H9 (cell line): ENCODE results near the gene ENO1. TPM values are rescaled to one million over a fixed set of nuclear protein-coding genes. Genes with fewer than 3 reads are reported as not detected.

Source experiments
- DNase-seq: peaks from one replicate; pipeline ENCODE4 v3.0.0-alpha.2; 2017
- H2AFZ ChIP-seq: one replicate; pipeline ENCODE4 v1.6.1; 2013; ENCODE audit warnings: mild to moderate bottlenecking, low read length, control low read depth, moderate library complexity
- H2AK5ac ChIP-seq: 2 replicates; pipeline ENCODE4 v1.6.1; 2013; ENCODE audit warnings: low read length, control low read depth, mixed read lengths; ENCODE audit not compliant: insufficient read length
- H2BK120ac ChIP-seq: one replicate; pipeline ENCODE4 v1.6.1; 2013; ENCODE audit warnings: low read depth, mild to moderate bottlenecking, low read length, control low read depth, inconsistent platforms; ENCODE audit not compliant: poor library complexity, severe bottlenecking
- H2BK12ac ChIP-seq: 2 replicates; pipeline ENCODE4 v1.6.1; 2013; ENCODE audit warnings: low read length, control low read depth, mixed read lengths, low read depth; ENCODE audit not compliant: insufficient read length
- H2BK15ac ChIP-seq: 2 replicates; pipeline ENCODE4 v1.6.1; 2013; ENCODE audit warnings: low read depth, low read length, control low read depth
- H2BK20ac ChIP-seq: one replicate; pipeline ENCODE4 v1.6.1; 2013; ENCODE audit warnings: low read depth, mild to moderate bottlenecking, low read length, control low read depth, inconsistent platforms; ENCODE audit not compliant: poor library complexity, severe bottlenecking
- H2BK5ac ChIP-seq: 2 replicates; pipeline ENCODE4 v1.6.1; 2013; ENCODE audit warnings: low read length, control low read depth, mixed read lengths; ENCODE audit not compliant: insufficient read length
- H3K14ac ChIP-seq: 2 replicates; pipeline ENCODE4 v1.6.1; 2013; ENCODE audit warnings: low read length, control low read depth; ENCODE audit not compliant: insufficient read depth
- H3K18ac ChIP-seq: 2 replicates; pipeline ENCODE4 v1.6.1; 2013; ENCODE audit warnings: low read depth, mild to moderate bottlenecking, mixed read lengths, low read length, control low read depth; ENCODE audit not compliant: insufficient read length
- H3K23ac ChIP-seq: 2 replicates; pipeline ENCODE4 v1.6.1; 2013; ENCODE audit warnings: low read length, control low read depth, mixed read lengths, low read depth; ENCODE audit not compliant: insufficient read length
- H3K23me2 ChIP-seq: 2 replicates; pipeline ENCODE4 v1.6.1; 2013; ENCODE audit warnings: low read depth, mild to moderate bottlenecking, mixed read lengths, low read length, control low read depth; ENCODE audit not compliant: insufficient read length, poor library complexity, severe bottlenecking
- H3K27ac ChIP-seq: 2 replicates; pipeline ENCODE4 v1.5.1; 2013; ENCODE audit warnings: low read length, control low read depth, mixed read lengths, low read depth; ENCODE audit not compliant: insufficient read length
- H3K27me3 ChIP-seq: 2 replicates; pipeline ENCODE4 v1.6.1; 2013; ENCODE audit warnings: low read length, control low read depth, inconsistent platforms; ENCODE audit not compliant: insufficient read depth
- H3K4ac ChIP-seq: 2 replicates; pipeline ENCODE4 v1.6.1; 2013; ENCODE audit warnings: low read depth, mild to moderate bottlenecking, control low read depth, inconsistent platforms, low read length, moderate library complexity
- H3K4me1 ChIP-seq: 2 replicates; pipeline ENCODE4 v1.6.1; 2013; ENCODE audit warnings: low read length, control low read depth, inconsistent platforms; ENCODE audit not compliant: insufficient read depth
- H3K4me2 ChIP-seq: 2 replicates; pipeline ENCODE4 v1.6.1; 2013; ENCODE audit warnings: low read length, control low read depth, mixed read lengths; ENCODE audit not compliant: insufficient read length, insufficient read depth
- H3K56ac ChIP-seq: 2 replicates; pipeline ENCODE4 v1.6.1; 2013; ENCODE audit warnings: low read depth, mild to moderate bottlenecking, mixed read lengths, low read length, control low read depth; ENCODE audit not compliant: insufficient read length
- H3K79me1 ChIP-seq: 2 replicates; pipeline ENCODE4 v1.6.1; 2013; ENCODE audit warnings: low read depth, mild to moderate bottlenecking, moderate library complexity, low read length, control low read depth, inconsistent platforms; ENCODE audit not compliant: insufficient read depth, poor library complexity, severe bottlenecking
- H3K79me2 ChIP-seq: 2 replicates; pipeline ENCODE4 v1.6.1; 2013; ENCODE audit warnings: low read length, control low read depth, inconsistent platforms; ENCODE audit not compliant: insufficient read depth
- H3K9ac ChIP-seq: 2 replicates; pipeline ENCODE4 v1.6.1; 2013; ENCODE audit warnings: low read length, control low read depth, mixed read lengths; ENCODE audit not compliant: insufficient read length; ENCODE audit errors: extremely low read depth
- H3K9me3 ChIP-seq: one replicate; pipeline ENCODE4 v1.6.1; 2013; ENCODE audit warnings: low read depth, low read length, inconsistent platforms; ENCODE audit not compliant: control insufficient read depth
- H3T11ph ChIP-seq: one replicate; pipeline ENCODE4 v1.6.1; 2013; ENCODE audit warnings: mild to moderate bottlenecking, low read length, control low read depth, inconsistent platforms
- H4K20me1 ChIP-seq: one replicate; pipeline ENCODE4 v1.6.1; 2013; ENCODE audit not compliant: control insufficient read depth, insufficient read length, insufficient read depth
- H4K5ac ChIP-seq: 2 replicates; pipeline ENCODE4 v1.6.1; 2013; ENCODE audit warnings: low read depth, mild to moderate bottlenecking, mixed read lengths, low read length, control low read depth; ENCODE audit not compliant: insufficient read length
- H4K8ac ChIP-seq: replicated peaks from 2 replicates; pipeline ENCODE4 v1.6.1; 2013; ENCODE audit warnings: low read length, control low read depth, mixed read lengths, low read depth; ENCODE audit not compliant: insufficient read length
- H4K91ac ChIP-seq: 2 replicates; pipeline ENCODE4 v1.6.1; 2013; ENCODE audit warnings: low read depth, mild to moderate bottlenecking, moderate library complexity, mixed read lengths, low read length, control low read depth; ENCODE audit not compliant: insufficient read length
- H3K27ac Mint-ChIP-seq, 3 experiments: 2 replicates in 2 of 3; 3 replicates in 1 of 3; pipeline ENCODE4 v1.8.0; 2020 to 2021; ENCODE audit warnings: mixed read lengths in 3 of 3, mild to moderate bottlenecking in 1 of 3, moderate library complexity in 1 of 3
- H3K27me3 Mint-ChIP-seq: 2 replicates; pipeline ENCODE4 v1.8.0; 2021; ENCODE audit warnings: low read depth, mild to moderate bottlenecking, moderate library complexity, mixed read lengths
- H3K36me3 Mint-ChIP-seq, 3 experiments: 2 replicates in 2 of 3; 3 replicates in 1 of 3; pipeline ENCODE4 v1.8.0; 2020 to 2021; ENCODE audit warnings: low read depth in 3 of 3, mixed read lengths in 3 of 3; ENCODE audit not compliant: insufficient read depth in 1 of 3
- H3K4me1 Mint-ChIP-seq, 2 experiments: 2 replicates each; pipeline ENCODE4 v1.8.0; 2020; ENCODE audit warnings: mixed read lengths in 2 of 2
- H3K4me3 Mint-ChIP-seq, 2 experiments: 2 replicates in 1 of 2; 3 replicates in 1 of 2; pipeline ENCODE4 v1.8.0; 2020 to 2021; ENCODE audit warnings: mild to moderate bottlenecking in 2 of 2, mixed read lengths in 2 of 2, moderate library complexity in 1 of 2
- H3K9me3 Mint-ChIP-seq, 2 experiments: 2 replicates in 1 of 2; 3 replicates in 1 of 2; pipeline ENCODE4 v1.8.0; 2020; ENCODE audit warnings: mild to moderate bottlenecking in 2 of 2, mixed read lengths in 2 of 2, moderate library complexity in 1 of 2
- WGBS: extraction: QIAGEN DNeasy Blood & Tissue Kit; methylation state at CpG from one replicate; pipeline ENCODE4 v1.1.7; 2013; ENCODE audit warnings: missing lambda C conversion rate, low lambda C conversion rate, mixed read lengths; ENCODE audit not compliant: insufficient read length; ENCODE audit errors: extremely low coverage; 5-methylcytosine and 5-hydroxymethylcytosine counted together
- total RNA-seq: library from RNA; stranded (reverse); gene quantifications from 2 replicates; pipeline ENCODE4 v1.2.1, GENCODE V29; 2021
- TF ChIP-seq, protein P1 (sequence below): fragments of 200-600 bp; sonication (generic); conservative IDR thresholded peaks from 3 replicates; pipeline ENCODE4 v1.8.0; 2021; ENCODE audit warnings: antibody characterized with exemption, mild to moderate bottlenecking

The ENO1 gene
- total RNA-seq, 1 experiment from 2014 or later: 1,781 TPM

DNA sequence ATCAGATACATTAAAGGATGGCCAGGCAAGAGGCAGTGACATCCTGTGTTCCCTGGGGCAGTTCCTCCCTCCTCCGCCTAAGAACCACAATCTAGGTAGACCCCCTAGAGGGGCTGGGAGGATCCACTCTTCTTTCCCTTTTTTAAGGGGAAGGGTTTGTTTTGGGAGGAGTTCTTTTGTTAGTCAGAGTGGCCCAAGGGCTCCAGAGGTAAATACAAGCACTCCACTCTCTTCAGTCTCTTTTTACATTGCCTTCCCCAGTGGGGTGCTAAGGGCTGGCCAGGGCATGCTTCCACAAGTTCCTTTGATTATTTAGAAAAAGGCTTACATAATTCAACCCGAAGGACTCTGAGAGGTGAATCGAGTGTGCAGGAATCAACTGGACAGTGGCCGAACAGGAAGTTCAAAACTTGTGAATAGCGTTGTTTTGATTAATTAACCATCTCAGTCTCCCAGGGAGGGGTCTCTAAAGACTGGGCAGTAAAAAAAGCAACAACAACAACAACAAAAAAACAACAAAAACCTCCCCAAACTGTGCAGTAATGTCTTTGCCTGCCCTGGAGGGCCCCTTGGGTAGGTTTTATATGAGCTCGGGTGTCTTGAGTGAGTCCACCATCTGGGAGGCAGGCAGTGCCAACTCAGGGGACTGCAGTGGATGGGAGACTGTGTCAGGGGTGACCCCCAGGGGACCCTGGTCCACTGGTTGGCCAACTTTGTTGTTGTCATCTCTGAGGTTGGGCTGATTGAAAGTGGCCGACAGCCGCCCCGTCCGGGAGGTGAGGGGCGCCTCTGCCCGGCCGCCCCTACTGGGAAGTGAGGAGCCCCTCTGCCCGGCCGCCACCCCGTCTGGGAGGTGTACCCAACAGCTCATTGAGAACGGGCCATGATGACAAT lies 33.2 kb upstream of the ENO1 start:
- Histone ChIP-seq H2BK120ac (no peak overlapping the region), H4K20me1 (no peaks in the 10 kb centered on the region), H4K91ac (no peak overlapping the region), H3K9ac (no peak overlapping the region), H2BK12ac (no peak overlapping the region), H3K79me2 (no peaks in the 10 kb centered on the region), H2AK5ac (no peak overlapping the region), H4K8ac (no peak overlapping the region), H2BK5ac (no peak overlapping the region), H3K4ac (no peak overlapping the region), H3K9me3 (no peaks in the 10 kb centered on the region), H3K27ac (no peak overlapping the region), H3K56ac (no peak overlapping the region), H3K79me1 (no peaks in the 10 kb centered on the region), H3K4me2 (no peak overlapping the region), H2AFZ (no peak overlapping the region), H3K23me2 (no peaks in the 10 kb centered on the region), H4K5ac (no peak overlapping the region), H2BK15ac (no peak overlapping the region), H2BK20ac (no peak overlapping the region), H3K27me3 (no peaks in the 10 kb centered on the region), H3K4me1 (no peaks in the 10 kb centered on the region; the same call in 1 of the 2 replicates), H3K18ac (no peak overlapping the region), H3T11ph (no peak overlapping the region), H3K23ac (no peak overlapping the region), H3K14ac (no peak overlapping the region)
- peak overlapping the region in 2 of 3 experiments; percentile 78 to 88; a peak in 3 of 7 replicates for H3K27ac Mint-ChIP-seq
- peak; percentile 74 for DNase-seq
- WGBS: no CpG with 5 or more reads among the region's 17 CpGs
- H3K27me3 Mint-ChIP-seq: peaks cover 11% of the 10 kb centered on the region; the same call in 1 of the 2 replicates
- peaks cover 6 to 11% of the 10 kb centered on the region in 2 experiments for H3K9me3 Mint-ChIP-seq
- no peak overlapping the region for H3K4me3 Mint-ChIP-seq
- TF ChIP-seq, protein P1, sequence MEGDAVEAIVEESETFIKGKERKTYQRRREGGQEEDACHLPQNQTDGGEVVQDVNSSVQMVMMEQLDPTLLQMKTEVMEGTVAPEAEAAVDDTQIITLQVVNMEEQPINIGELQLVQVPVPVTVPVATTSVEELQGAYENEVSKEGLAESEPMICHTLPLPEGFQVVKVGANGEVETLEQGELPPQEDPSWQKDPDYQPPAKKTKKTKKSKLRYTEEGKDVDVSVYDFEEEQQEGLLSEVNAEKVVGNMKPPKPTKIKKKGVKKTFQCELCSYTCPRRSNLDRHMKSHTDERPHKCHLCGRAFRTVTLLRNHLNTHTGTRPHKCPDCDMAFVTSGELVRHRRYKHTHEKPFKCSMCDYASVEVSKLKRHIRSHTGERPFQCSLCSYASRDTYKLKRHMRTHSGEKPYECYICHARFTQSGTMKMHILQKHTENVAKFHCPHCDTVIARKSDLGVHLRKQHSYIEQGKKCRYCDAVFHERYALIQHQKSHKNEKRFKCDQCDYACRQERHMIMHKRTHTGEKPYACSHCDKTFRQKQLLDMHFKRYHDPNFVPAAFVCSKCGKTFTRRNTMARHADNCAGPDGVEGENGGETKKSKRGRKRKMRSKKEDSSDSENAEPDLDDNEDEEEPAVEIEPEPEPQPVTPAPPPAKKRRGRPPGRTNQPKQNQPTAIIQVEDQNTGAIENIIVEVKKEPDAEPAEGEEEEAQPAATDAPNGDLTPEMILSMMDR: no peak
- peaks cover 52 to 60% of the 10 kb centered on the region in 2 experiments for H3K4me1 Mint-ChIP-seq
- peaks cover 6 to 15% (median 12%) of the 10 kb centered on the region in 3 experiments; a peak in 6 of 7 replicates for H3K36me3 Mint-ChIP-seq
